ENCODE results near the gene GSK3A. TPM values are rescaled to one million over a fixed set of nuclear protein-coding genes. Genes with fewer than 3 reads are reported as not detected.

GSK3A gene
- total RNA-seq, 1 donor from 2014 or later, result 49.1 TPM

DNA sequence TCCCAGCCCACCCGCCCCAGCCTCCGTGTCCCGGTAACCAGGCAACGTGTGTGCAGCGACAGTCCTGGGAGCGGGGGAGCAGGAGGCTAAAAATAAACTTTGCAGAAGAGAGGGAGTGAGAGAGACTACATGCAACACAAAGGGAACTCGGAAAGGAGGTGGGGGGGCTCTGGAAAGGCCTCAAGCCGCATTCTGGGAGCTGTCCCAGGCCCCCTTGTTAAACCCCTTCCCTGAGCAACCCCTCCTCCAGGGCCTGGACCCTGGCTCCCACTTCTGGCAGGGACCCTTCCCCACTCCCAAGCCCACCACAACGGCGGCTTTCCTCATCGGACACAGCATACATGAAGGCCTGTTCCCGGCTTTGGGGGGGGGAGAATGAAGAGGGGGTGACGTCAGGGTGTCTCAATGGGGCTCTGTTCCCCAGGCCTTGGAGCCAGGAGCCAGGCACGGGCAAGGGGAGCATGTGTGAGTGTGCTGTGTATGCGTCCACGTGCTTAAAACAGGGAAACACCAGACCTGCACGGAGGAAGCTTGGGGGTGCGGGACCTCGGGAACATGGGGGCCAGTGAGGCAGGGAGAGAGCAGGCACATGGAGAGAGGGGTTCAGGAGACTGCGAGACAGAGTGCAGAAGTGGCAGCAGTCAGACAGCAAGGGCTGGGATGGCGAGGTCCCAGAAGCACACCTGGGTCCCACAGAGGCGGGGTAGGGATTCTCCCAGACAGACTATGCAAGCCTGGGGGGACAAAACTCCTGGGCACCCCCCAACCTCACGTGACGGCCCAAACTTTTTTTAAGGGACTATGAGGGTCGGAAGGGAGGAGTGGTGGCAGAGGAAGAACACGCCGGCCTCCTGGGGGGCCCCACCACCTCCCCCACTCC lies 10.2 kb upstream of the GSK3A start:
- peaks cover 3% of the 10 kb centered on the region for H3K36me3 Mint-ChIP-seq
- TF ChIP-seq, protein P1, sequence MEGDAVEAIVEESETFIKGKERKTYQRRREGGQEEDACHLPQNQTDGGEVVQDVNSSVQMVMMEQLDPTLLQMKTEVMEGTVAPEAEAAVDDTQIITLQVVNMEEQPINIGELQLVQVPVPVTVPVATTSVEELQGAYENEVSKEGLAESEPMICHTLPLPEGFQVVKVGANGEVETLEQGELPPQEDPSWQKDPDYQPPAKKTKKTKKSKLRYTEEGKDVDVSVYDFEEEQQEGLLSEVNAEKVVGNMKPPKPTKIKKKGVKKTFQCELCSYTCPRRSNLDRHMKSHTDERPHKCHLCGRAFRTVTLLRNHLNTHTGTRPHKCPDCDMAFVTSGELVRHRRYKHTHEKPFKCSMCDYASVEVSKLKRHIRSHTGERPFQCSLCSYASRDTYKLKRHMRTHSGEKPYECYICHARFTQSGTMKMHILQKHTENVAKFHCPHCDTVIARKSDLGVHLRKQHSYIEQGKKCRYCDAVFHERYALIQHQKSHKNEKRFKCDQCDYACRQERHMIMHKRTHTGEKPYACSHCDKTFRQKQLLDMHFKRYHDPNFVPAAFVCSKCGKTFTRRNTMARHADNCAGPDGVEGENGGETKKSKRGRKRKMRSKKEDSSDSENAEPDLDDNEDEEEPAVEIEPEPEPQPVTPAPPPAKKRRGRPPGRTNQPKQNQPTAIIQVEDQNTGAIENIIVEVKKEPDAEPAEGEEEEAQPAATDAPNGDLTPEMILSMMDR (conservative IDR thresholded peaks at IDR 0.05), result no peak
- peak overlapping the region; percentile 95 for H3K27ac Mint-ChIP-seq
- no peak for DNase-seq (ENCODE audit: extremely low spot score, unreplicated experiment)
- H3K4me3 Mint-ChIP-seq, result peak overlapping the region; percentile 95
- no peaks in the 10 kb centered on the region for H3K27me3 Mint-ChIP-seq
- H3K4me1 Mint-ChIP-seq (ENCODE audit: unreplicated experiment), result peaks cover 22% of the 10 kb centered on the region
- no peaks in the 10 kb centered on the region for H3K9me3 Mint-ChIP-seq

DNA sequence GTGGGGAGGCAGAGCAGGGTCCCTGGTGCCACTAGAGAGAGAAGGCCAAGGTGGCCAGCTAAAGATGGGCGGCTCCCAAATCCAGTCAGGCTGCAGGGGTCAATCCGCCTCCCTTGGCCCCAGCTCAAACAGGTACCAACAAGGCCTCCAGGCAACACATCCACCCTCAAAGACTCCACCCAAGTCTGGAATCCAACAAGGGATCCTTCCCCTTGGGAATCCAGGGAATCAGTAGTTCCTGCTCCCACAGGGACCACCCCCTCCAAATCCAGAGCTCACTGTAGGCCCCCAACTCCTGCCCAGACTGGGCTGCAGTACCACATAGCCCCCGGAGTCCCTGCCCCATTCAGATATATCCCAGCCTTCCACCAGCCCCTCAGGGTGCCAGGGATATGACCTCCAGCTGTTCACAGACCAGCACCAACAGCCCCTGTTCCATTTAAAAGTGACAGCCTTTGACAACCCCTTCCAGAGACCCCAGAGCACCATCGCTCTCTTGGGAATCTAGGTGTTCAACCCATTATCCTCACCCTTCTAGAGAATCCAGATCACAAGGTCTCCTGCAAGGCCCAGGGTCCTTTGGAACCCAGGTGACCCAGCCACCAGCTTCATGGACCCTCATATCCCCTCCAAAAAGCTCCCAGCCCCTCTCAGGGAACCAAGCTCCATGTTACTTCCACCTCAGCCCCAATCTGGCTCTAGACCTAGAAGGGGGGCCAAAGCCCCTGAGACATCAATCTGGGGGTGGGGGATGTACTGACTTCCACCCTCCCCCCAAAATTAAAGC lies 9.4 kb upstream of the GSK3A start:
- no peak for DNase-seq (ENCODE audit: extremely low spot score, unreplicated experiment)
- Mint-ChIP-seq H3K4me3 (peak overlapping the region; percentile 95), H3K4me1 (ENCODE audit: unreplicated experiment) (peaks cover 26% of the 10 kb centered on the region), H3K27me3 (no peaks in the 10 kb centered on the region), H3K9me3 (no peaks in the 10 kb centered on the region), H3K36me3 (peaks cover 3% of the 10 kb centered on the region), H3K27ac (peak overlapping the region; percentile 80)
- TF ChIP-seq, protein P1 (conservative IDR thresholded peaks at IDR 0.05), result no peak

GRCh38 chr19:42250666-42251531 lies 8.5 kb upstream of the GSK3A start:
- H3K36me3 Mint-ChIP-seq, result peaks cover 3% of the 10 kb centered on the region
- no peaks in the 10 kb centered on the region for H3K27me3 Mint-ChIP-seq
- H3K4me1 Mint-ChIP-seq (ENCODE audit: unreplicated experiment), result peaks cover 25% of the 10 kb centered on the region
- no peak overlapping the region for H3K27ac Mint-ChIP-seq
- H3K4me3 Mint-ChIP-seq, result no peak overlapping the region
- no peak for DNase-seq (ENCODE audit: extremely low spot score, unreplicated experiment)
- no peaks in the 10 kb centered on the region for H3K9me3 Mint-ChIP-seq
- TF ChIP-seq, protein P1 (conservative IDR thresholded peaks at IDR 0.05), result no peak

GRCh38 chr19:42250183-42250665 lies 7.8 kb upstream of the GSK3A start:
- TF ChIP-seq, protein P1 (conservative IDR thresholded peaks at IDR 0.05), result no peak
- Mint-ChIP-seq H3K4me1 (ENCODE audit: unreplicated experiment) (peaks cover 27% of the 10 kb centered on the region), H3K9me3 (no peaks in the 10 kb centered on the region), H3K27ac (no peak overlapping the region), H3K27me3 (no peaks in the 10 kb centered on the region), H3K36me3 (peaks cover 3% of the 10 kb centered on the region), H3K4me3 (peak overlapping the region; percentile 65)
- DNase-seq (ENCODE audit: extremely low spot score, unreplicated experiment), result no peak

GRCh38 chr19:42249769-42250168 lies 7.4 kb upstream of the GSK3A start:
- no peak for DNase-seq (ENCODE audit: extremely low spot score, unreplicated experiment)
- H3K9me3 Mint-ChIP-seq, result no peaks in the 10 kb centered on the region
- no peaks in the 10 kb centered on the region for H3K27me3 Mint-ChIP-seq
- H3K4me1 Mint-ChIP-seq (ENCODE audit: unreplicated experiment), result peaks cover 31% of the 10 kb centered on the region
- H3K4me3 Mint-ChIP-seq, result peak overlapping the region; percentile 65
- no peak overlapping the region for H3K27ac Mint-ChIP-seq
- peaks cover 3% of the 10 kb centered on the region for H3K36me3 Mint-ChIP-seq
- TF ChIP-seq, protein P1 (conservative IDR thresholded peaks at IDR 0.05), result no peak

Measured in type B pancreatic cell (in vitro differentiated cells).